NB4 (cell line): ENCODE results near the gene LRRC7.

Experiments used
- TF ChIP-seq, protein P1 (sequence below): IDR thresholded peaks from 2 replicates; pipeline ENCODE4 v1.6.1; 2011; ENCODE audit warnings: low read depth, low read length
- TF ChIP-seq, protein P2 (sequence below): IDR thresholded peaks from one replicate; pipeline ENCODE4 v1.5.1; 2012; ENCODE audit warnings: low read depth, low read length

DNA sequence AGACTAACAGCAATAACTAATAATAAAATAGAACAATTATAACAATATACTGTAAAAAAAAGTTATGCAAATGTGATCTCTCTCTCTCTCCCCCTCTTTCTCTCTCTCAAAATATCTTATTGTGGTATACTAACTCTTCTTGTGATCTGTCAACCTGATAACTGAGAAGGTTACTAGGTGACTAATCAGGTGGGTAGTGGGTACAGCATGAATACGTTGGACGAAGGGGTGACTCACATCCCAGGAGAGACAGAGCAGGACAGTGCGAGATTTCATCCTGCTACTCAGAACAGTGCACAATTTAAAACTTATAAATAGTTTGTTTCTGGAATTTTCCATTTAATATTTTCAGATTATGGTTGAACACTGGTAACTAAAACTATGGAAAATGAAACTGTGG lies 380.1 kb downstream of the LRRC7 start:
- TF ChIP-seq, protein P1, sequence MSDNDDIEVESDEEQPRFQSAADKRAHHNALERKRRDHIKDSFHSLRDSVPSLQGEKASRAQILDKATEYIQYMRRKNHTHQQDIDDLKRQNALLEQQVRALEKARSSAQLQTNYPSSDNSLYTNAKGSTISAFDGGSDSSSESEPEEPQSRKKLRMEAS = no peak
- TF ChIP-seq, protein P2, sequence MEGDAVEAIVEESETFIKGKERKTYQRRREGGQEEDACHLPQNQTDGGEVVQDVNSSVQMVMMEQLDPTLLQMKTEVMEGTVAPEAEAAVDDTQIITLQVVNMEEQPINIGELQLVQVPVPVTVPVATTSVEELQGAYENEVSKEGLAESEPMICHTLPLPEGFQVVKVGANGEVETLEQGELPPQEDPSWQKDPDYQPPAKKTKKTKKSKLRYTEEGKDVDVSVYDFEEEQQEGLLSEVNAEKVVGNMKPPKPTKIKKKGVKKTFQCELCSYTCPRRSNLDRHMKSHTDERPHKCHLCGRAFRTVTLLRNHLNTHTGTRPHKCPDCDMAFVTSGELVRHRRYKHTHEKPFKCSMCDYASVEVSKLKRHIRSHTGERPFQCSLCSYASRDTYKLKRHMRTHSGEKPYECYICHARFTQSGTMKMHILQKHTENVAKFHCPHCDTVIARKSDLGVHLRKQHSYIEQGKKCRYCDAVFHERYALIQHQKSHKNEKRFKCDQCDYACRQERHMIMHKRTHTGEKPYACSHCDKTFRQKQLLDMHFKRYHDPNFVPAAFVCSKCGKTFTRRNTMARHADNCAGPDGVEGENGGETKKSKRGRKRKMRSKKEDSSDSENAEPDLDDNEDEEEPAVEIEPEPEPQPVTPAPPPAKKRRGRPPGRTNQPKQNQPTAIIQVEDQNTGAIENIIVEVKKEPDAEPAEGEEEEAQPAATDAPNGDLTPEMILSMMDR = no peak
